Measurements from ENCODE around the gene ADGRG4.

Gene ADGRG4

GRCh38 chrX:136292656-136293055 lies 8.1 kb upstream of the ADGRG4 start:
- no peak for DNase-seq (ENCODE audit: low read depth, low spot score)

GRCh38 chrX:136295380-136295779 lies 5.4 kb upstream of the ADGRG4 start:
- no peak for DNase-seq (ENCODE audit: low read depth, low spot score)

GRCh38 chrX:136303041-136303440 lies 2.3 kb downstream of the ADGRG4 start:
- DNase-seq (ENCODE audit: low read depth, low spot score): no peak

- DNase-seq (ENCODE audit: low read depth, low spot score): no peak
These were observed 3.7 kb downstream of the ADGRG4 start for GRCh38 chrX:136304493-136304892.

GRCh38 chrX:136306182-136306581 lies 5.4 kb downstream of the ADGRG4 start:
- DNase-seq (ENCODE audit: low read depth, low spot score): no peak

- no peak for DNase-seq (ENCODE audit: low read depth, low spot score)
These were observed 6.7 kb downstream of the ADGRG4 start for GRCh38 chrX:136307471-136307870.

- no peak for DNase-seq (ENCODE audit: low read depth, low spot score)
These were observed 9.6 kb downstream of the ADGRG4 start for GRCh38 chrX:136310411-136310810.

GRCh38 chrX:136318156-136318555 lies 17.4 kb downstream of the ADGRG4 start:
- no peak for DNase-seq (ENCODE audit: low read depth, low spot score)

GRCh38 chrX:136318895-136319597 lies 18.3 kb downstream of the ADGRG4 start:
- DNase-seq (ENCODE audit: low read depth, low spot score): no peak

- no peak for DNase-seq (ENCODE audit: low read depth, low spot score)
These were observed 18.8 kb downstream of the ADGRG4 start for GRCh38 chrX:136319600-136319999.

- no peak for DNase-seq (ENCODE audit: low read depth, low spot score)
These were observed 20.8 kb downstream of the ADGRG4 start for GRCh38 chrX:136321532-136321931.

- DNase-seq (ENCODE audit: low read depth, low spot score): no peak
These were observed 21.3 kb downstream of the ADGRG4 start for GRCh38 chrX:136322064-136322463.

GRCh38 chrX:136325377-136325776 lies 24.6 kb downstream of the ADGRG4 start:
- no peak for DNase-seq (ENCODE audit: low read depth, low spot score)

GRCh38 chrX:136328933-136329332 lies 28.2 kb downstream of the ADGRG4 start:
- DNase-seq (ENCODE audit: low read depth, low spot score): no peak

- no peak for DNase-seq (ENCODE audit: low read depth, low spot score)
These were observed 35.9 kb downstream of the ADGRG4 start for GRCh38 chrX:136336623-136337022.

- DNase-seq (ENCODE audit: low read depth, low spot score): no peak
These were observed 38.9 kb downstream of the ADGRG4 start for GRCh38 chrX:136339702-136340101.

- DNase-seq (ENCODE audit: low read depth, low spot score): no peak
These were observed 43.6 kb downstream of the ADGRG4 start for GRCh38 chrX:136344320-136344719.

GRCh38 chrX:136346506-136346905 lies 45.7 kb downstream of the ADGRG4 start:
- DNase-seq (ENCODE audit: low read depth, low spot score): no peak

GRCh38 chrX:136347706-136348105 lies 46.9 kb downstream of the ADGRG4 start:
- no peak for DNase-seq (ENCODE audit: low read depth, low spot score)

- DNase-seq (ENCODE audit: low read depth, low spot score): no peak
These were observed 52.8 kb downstream of the ADGRG4 start for GRCh38 chrX:136353526-136354093.

- no peak for DNase-seq (ENCODE audit: low read depth, low spot score)
These were observed 53.4 kb downstream of the ADGRG4 start for GRCh38 chrX:136354201-136354600.

GRCh38 chrX:136369377-136369776 lies 68.6 kb downstream of the ADGRG4 start:
- no peak for DNase-seq (ENCODE audit: low read depth, low spot score)

- no peak for DNase-seq (ENCODE audit: low read depth, low spot score)
These were observed 76.0 kb downstream of the ADGRG4 start for GRCh38 chrX:136376713-136377112.

Measured in brain pericyte (primary cell).